ENCODE measurements around the gene FEN1.

FEN1 gene

DNA sequence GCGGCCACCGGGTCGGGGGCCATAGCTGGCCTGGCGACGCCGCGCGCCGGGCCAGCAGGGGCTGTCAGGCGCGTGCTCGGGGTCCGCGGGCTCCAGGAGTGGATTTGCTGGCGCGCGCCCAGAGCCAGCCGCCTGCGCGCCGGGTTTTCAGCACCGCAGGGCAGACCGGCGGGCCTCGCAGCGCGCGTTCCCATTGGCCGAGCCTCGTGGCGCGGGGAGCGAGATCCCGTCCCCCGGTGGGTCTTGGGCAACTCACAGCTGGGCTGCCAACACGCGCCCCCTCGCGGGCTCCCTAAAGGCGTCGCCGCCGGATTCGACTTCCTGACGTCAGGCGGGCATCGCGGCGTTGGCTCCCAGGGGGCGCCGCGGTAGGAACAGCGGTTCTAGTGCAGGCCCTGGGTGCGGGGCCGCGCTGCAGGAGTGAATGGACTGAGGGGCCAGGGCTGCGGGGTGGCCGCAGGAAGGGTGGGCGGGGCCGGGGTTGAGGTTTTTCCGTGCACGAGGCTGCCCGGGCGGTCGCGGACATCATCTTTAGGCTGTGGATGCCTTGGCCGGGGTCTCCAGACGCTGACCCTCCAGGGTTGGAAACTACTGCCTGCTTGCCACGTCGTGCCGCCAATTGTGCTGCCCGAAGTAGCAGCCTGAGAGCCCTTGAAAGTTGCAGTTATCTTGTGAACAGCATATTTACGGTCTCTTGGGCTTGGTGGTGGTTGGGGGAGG lies 24.2 kb downstream of the FEN1 start, which contains the start of gene FADS1:
Gene FADS1, minus strand, starts transcription at position 268 of the 720 bp plus-strand sequence. Its CDS starts 74 bp downstream, at position 194.
- Histone ChIP-seq H3K9me3 (ENCODE audit: low read length) (no peaks in the 10 kb centered on the region), H3K4me3 (ENCODE audit: low read depth in 1 of 2, low read length in 2 of 2) (peak within 1 kb of the TSS; percentile 57 to 88), H3K27ac (ENCODE audit: low read depth, low read length) (peak within 1 kb of the TSS; percentile 97), H3K4me1 (ENCODE audit: insufficient read depth, low read length) (peaks cover 5% of the 10 kb centered on the region), H3K36me3 (ENCODE audit: insufficient read depth, low read length) (peaks cover 6% of the 10 kb centered on the region), H3K9ac (ENCODE audit: low read length) (peak within 1 kb of the TSS; percentile 50), H3K27me3 (ENCODE audit: control insufficient read depth in 1 of 2, insufficient read depth in 2 of 2, low read length in 2 of 2) (no peaks in the 10 kb centered on the region)

DNA sequence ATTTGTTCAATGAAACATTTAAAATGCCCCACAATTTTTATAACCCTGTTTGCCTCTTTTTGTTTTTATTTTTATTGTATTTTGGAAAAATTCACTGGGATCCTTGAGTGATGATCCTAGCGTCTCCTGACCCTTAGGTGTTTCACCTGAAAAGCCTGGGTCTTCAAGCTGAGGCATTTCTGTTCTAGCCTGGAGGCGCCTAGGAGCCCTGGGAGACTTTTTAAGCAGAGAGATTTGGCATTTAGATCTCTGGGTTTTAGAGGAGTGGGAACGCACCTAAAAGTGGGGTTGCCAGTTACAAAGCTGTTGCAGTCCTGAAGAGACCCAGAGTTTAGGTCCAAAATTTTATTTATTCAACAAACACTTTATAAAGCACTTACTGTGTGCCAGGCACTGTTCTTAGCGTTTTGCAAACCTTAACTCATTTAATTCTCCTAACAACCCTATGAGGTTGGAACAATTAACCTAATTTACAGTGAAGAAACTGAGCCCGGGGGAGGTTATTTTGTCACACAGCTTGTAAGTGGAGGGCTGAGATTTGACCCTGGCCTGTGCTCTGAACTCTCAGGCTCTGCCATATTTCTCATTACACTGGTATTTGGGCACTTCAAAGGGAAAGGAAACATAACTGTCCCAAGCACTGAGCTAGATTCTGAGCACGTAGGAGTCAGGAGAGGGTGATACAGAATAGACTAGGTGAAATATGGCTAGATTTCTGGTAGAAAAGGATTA lies 24.9 kb downstream of the FEN1 start:
- no peak overlapping the region for H3K9ac ChIP-seq (ENCODE audit: low read length)
- peak overlapping the region in 1 of 2 donors; percentile 39 for H3K4me3 ChIP-seq (ENCODE audit: low read depth in 1 of 2, low read length in 2 of 2)
- H3K27me3 ChIP-seq (ENCODE audit: control insufficient read depth in 1 of 2, insufficient read depth in 2 of 2, low read length in 2 of 2), result no peaks in the 10 kb centered on the region
- peaks cover 5% of the 10 kb centered on the region for H3K4me1 ChIP-seq (ENCODE audit: insufficient read depth, low read length)
- H3K36me3 ChIP-seq (ENCODE audit: insufficient read depth, low read length), result no peaks in the 10 kb centered on the region
- H3K27ac ChIP-seq (ENCODE audit: low read depth, low read length), result peak overlapping the region; percentile 24
- no peaks in the 10 kb centered on the region for H3K9me3 ChIP-seq (ENCODE audit: low read length)

DNA sequence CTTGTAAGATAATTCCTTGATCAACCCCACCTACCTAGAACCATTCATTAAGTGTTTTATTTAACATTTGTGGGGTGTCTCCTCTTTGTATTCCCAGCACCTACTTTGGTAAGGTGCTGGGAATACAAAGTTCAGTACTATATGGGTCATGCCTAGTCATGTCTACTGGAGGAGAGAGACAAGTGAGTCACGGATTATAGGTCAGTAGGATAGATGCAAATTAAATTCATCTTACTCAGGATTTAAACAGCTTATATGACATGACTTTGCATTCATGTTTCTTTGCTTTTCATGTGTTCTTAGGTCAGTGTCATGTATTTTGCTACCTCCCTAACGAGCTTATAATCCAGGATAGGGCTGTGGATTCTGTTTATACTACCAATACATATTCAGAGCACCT lies 27.5 kb downstream of the FEN1 start:
- Histone ChIP-seq H3K27me3 (ENCODE audit: control insufficient read depth in 1 of 2, insufficient read depth in 2 of 2, low read length in 2 of 2) (no peaks in the 10 kb centered on the region), H3K9me3 (ENCODE audit: low read length) (no peaks in the 10 kb centered on the region), H3K9ac (ENCODE audit: low read length) (no peak overlapping the region), H3K27ac (ENCODE audit: low read depth, low read length) (no peak overlapping the region), H3K36me3 (ENCODE audit: insufficient read depth, low read length) (no peaks in the 10 kb centered on the region), H3K4me3 (ENCODE audit: low read depth in 1 of 2, low read length in 2 of 2) (no peak overlapping the region), H3K4me1 (ENCODE audit: insufficient read depth, low read length) (peaks cover 5% of the 10 kb centered on the region)

- Histone ChIP-seq H3K9ac (ENCODE audit: low read length) (no peak overlapping the region), H3K4me3 (ENCODE audit: low read depth in 1 of 2, low read length in 2 of 2) (peak overlapping the region; percentile 61 to 92), H3K27me3 (ENCODE audit: control insufficient read depth in 1 of 2, insufficient read depth in 2 of 2, low read length in 2 of 2) (no peaks in the 10 kb centered on the region), H3K27ac (ENCODE audit: low read depth, low read length) (peak overlapping the region; percentile 95), H3K36me3 (ENCODE audit: insufficient read depth, low read length) (no peaks in the 10 kb centered on the region), H3K9me3 (ENCODE audit: low read length) (no peaks in the 10 kb centered on the region), H3K4me1 (ENCODE audit: insufficient read depth, low read length) (peaks cover 32% of the 10 kb centered on the region)
These were observed 34.3 kb downstream of the FEN1 start for GRCh38 chr11:61826930-61827570.

- Histone ChIP-seq H3K9ac (ENCODE audit: low read length) (no peak within 1 kb of the TSS), H3K27ac (ENCODE audit: low read depth, low read length) (peak within 1 kb of the TSS; percentile 95), H3K36me3 (ENCODE audit: insufficient read depth, low read length) (no peaks in the 10 kb centered on the region), H3K27me3 (ENCODE audit: control insufficient read depth in 1 of 2, insufficient read depth in 2 of 2, low read length in 2 of 2) (no peaks in the 10 kb centered on the region), H3K4me3 (ENCODE audit: low read depth in 1 of 2, low read length in 2 of 2) (peak within 1 kb of the TSS; percentile 61 to 92), H3K4me1 (ENCODE audit: insufficient read depth, low read length) (peaks cover 32% of the 10 kb centered on the region), H3K9me3 (ENCODE audit: low read length) (no peaks in the 10 kb centered on the region)
These were observed 35.1 kb downstream of the FEN1 start, which contains the start of gene FADS2 for GRCh38 chr11:61827571-61828378. Gene FADS2 (plus strand): TSS chr11:61828300. CDS start chr11:61828391, 91 bp downstream.

- no peaks in the 10 kb centered on the region for H3K27me3 ChIP-seq (ENCODE audit: control insufficient read depth in 1 of 2, insufficient read depth in 2 of 2, low read length in 2 of 2)
- H3K4me3 ChIP-seq (ENCODE audit: low read depth in 1 of 2, low read length in 2 of 2), result peak overlapping the region; percentile 61 to 92
- peaks cover 32% of the 10 kb centered on the region for H3K4me1 ChIP-seq (ENCODE audit: insufficient read depth, low read length)
- no peak overlapping the region for H3K9ac ChIP-seq (ENCODE audit: low read length)
- no peaks in the 10 kb centered on the region for H3K9me3 ChIP-seq (ENCODE audit: low read length)
- peak overlapping the region; percentile 95 for H3K27ac ChIP-seq (ENCODE audit: low read depth, low read length)
- no peaks in the 10 kb centered on the region for H3K36me3 ChIP-seq (ENCODE audit: insufficient read depth, low read length)
These were observed 35.6 kb downstream of the FEN1 start for GRCh38 chr11:61828379-61828628.

DNA sequence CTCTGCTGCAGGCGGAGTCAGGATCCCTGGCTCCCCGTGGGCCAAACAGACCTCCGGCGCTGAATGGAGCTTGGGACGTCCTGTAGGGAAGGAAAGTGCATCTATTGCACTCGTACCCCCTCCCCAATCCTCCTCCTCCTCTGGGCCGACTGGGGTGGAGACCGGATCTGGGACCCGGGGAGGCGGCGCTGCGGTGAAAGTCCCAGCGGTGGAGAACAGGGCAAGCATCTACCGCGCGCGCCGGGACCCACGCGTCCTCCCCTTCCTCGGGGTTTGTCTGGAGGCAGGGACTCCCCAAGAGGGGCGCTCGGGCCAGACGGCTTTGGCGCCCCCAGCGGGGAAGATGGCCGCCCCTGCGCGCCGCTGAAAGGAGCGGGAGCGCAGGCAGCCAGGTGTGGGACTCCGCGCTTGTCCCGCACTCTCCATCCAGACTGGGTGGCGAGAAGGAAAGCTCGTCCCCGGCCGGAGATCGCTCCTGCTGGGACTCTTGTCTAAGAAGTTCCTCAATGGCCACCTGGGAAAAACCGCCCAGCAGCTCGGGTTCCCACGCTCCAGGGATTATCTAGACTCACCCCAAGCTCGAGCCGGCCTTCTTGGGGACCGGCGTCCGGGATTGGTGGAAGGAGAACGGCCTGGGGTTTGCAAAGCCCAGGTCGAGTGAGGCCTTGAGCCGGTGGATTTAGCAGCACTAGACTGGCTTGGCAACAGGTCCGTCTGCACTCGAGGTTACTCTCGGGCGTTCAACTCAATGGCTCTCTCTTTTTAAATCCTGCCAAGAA lies 36.1 kb downstream of the FEN1 start:
- Histone ChIP-seq H3K36me3 (ENCODE audit: insufficient read depth, low read length) (no peaks in the 10 kb centered on the region), H3K9me3 (ENCODE audit: low read length) (no peaks in the 10 kb centered on the region), H3K27ac (ENCODE audit: low read depth, low read length) (peak overlapping the region; percentile 95), H3K9ac (ENCODE audit: low read length) (no peak overlapping the region), H3K4me1 (ENCODE audit: insufficient read depth, low read length) (peaks cover 32% of the 10 kb centered on the region), H3K27me3 (ENCODE audit: control insufficient read depth in 1 of 2, insufficient read depth in 2 of 2, low read length in 2 of 2) (no peaks in the 10 kb centered on the region), H3K4me3 (ENCODE audit: low read depth in 1 of 2, low read length in 2 of 2) (peak overlapping the region; percentile 61 to 92)

GRCh38 chr11:61829806-61830205 lies 37.1 kb downstream of the FEN1 start:
- Histone ChIP-seq H3K36me3 (ENCODE audit: insufficient read depth, low read length) (no peaks in the 10 kb centered on the region), H3K9me3 (ENCODE audit: low read length) (no peaks in the 10 kb centered on the region), H3K9ac (ENCODE audit: low read length) (no peak overlapping the region), H3K27me3 (ENCODE audit: control insufficient read depth in 1 of 2, insufficient read depth in 2 of 2, low read length in 2 of 2) (no peaks in the 10 kb centered on the region), H3K27ac (ENCODE audit: low read depth, low read length) (peak overlapping the region; percentile 28), H3K4me3 (ENCODE audit: low read depth in 1 of 2, low read length in 2 of 2) (no peak overlapping the region), H3K4me1 (ENCODE audit: insufficient read depth, low read length) (peaks cover 38% of the 10 kb centered on the region)

GRCh38 chr11:61830237-61831105 lies 37.8 kb downstream of the FEN1 start:
- Histone ChIP-seq H3K9me3 (ENCODE audit: low read length) (no peaks in the 10 kb centered on the region), H3K4me1 (ENCODE audit: insufficient read depth, low read length) (peaks cover 42% of the 10 kb centered on the region), H3K4me3 (ENCODE audit: low read depth in 1 of 2, low read length in 2 of 2) (peak overlapping the region in 1 of 2 donors; percentile 6), H3K27me3 (ENCODE audit: control insufficient read depth in 1 of 2, insufficient read depth in 2 of 2, low read length in 2 of 2) (no peaks in the 10 kb centered on the region), H3K27ac (ENCODE audit: low read depth, low read length) (peak overlapping the region; percentile 53), H3K9ac (ENCODE audit: low read length) (no peak overlapping the region), H3K36me3 (ENCODE audit: insufficient read depth, low read length) (no peaks in the 10 kb centered on the region)

- Histone ChIP-seq H3K27ac (ENCODE audit: low read depth, low read length) (no peak overlapping the region), H3K9ac (ENCODE audit: low read length) (no peak overlapping the region), H3K9me3 (ENCODE audit: low read length) (no peaks in the 10 kb centered on the region), H3K36me3 (ENCODE audit: insufficient read depth, low read length) (no peaks in the 10 kb centered on the region), H3K27me3 (ENCODE audit: control insufficient read depth in 1 of 2, insufficient read depth in 2 of 2, low read length in 2 of 2) (no peaks in the 10 kb centered on the region), H3K4me1 (ENCODE audit: insufficient read depth, low read length) (peaks cover 39% of the 10 kb centered on the region), H3K4me3 (ENCODE audit: low read depth in 1 of 2, low read length in 2 of 2) (no peak overlapping the region)
These were observed 39.5 kb downstream of the FEN1 start for GRCh38 chr11:61832207-61832606.

All from muscle layer of colon (tissue), 2 donors.